Fibroblast of mammary gland (primary cell): Measurements from ENCODE around the gene BTG4.

ENCODE experiments used
- DNase-seq: peaks from one replicate; pipeline ENCODE4 v3.0.0-alpha.2; 2010; ENCODE audit warnings: low read depth
- H3K4me3 ChIP-seq: 2 replicates; pipeline ENCODE4 v1.5.1; 2011; ENCODE audit warnings: low read depth, mild to moderate bottlenecking, low read length, moderate library complexity; ENCODE audit not compliant: control insufficient read depth
- CTCF ChIP-seq: conservative IDR thresholded peaks from 2 replicates; pipeline ENCODE4 v1.5.1; 2011; ENCODE audit warnings: low read depth, low read length, inconsistent platforms; ENCODE audit not compliant: control insufficient read depth, insufficient read depth

Gene BTG4

GRCh38 chr11:111528557-111528956 is 16.4 kb upstream of the BTG4 start:
- H3K4me3 ChIP-seq = no peak overlapping the region
- DNase-seq = no peak
- TF ChIP-seq CTCF = peak; percentile 5

DNA sequence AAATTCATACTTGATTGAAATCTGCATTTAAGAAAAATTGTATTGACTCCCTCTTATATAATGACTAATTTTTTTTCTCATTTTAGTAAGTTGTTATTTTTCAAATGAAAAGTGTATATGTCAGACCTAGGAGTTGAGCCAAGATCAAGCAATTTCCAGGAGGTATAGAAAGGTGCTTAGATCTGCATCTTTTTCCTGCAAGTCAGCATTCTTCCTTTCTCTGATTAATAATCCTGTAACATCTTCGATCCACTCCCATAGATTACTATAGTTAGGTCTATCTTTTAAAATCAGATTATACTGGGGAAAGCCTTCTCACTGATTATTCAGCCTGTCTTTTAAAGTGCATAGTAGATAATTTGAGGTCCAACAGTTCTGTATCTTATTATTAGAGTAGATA is 15.1 kb upstream of the BTG4 start:
- DNase-seq = no peak
- no peak overlapping the region for H3K4me3 ChIP-seq
- TF ChIP-seq CTCF = no peak

DNA sequence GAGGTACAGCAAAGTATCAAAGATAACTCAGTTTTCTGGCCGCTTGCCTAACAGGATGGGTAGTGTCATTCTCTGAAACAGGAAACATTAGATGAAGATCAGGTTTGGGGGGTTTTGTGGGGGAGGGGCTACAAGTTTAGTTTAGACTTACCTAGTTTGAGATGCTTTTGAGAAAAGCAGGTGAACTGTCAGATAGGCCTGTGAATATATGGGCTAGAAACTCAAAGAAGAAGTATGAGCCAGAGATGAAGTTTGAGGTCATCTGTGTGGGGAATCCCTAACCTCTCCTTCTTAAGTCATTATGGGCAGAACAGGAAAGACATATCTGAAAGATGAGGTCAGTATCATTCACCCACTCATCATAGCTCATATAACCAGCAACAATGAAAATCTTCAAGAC is 14.3 kb upstream of the BTG4 start:
- TF ChIP-seq CTCF = no peak
- DNase-seq = peak; percentile 72
- no peak overlapping the region for H3K4me3 ChIP-seq

GRCh38 chr11:111525456-111525855 is 13.3 kb upstream of the BTG4 start:
- no peak for DNase-seq
- H3K4me3 ChIP-seq = no peak overlapping the region
- TF ChIP-seq CTCF = no peak

- no peak for TF ChIP-seq CTCF
- no peak for DNase-seq
- H3K4me3 ChIP-seq = no peak overlapping the region
These were observed 11.9 kb upstream of the BTG4 start for GRCh38 chr11:111524056-111524455.

- DNase-seq = no peak
- TF ChIP-seq CTCF = no peak
These were observed 11.2 kb upstream of the BTG4 start for GRCh38 chr11:111523343-111523742.

GRCh38 chr11:111522426-111522825 is 10.2 kb upstream of the BTG4 start:
- DNase-seq = no peak
- H3K4me3 ChIP-seq = no peak overlapping the region
- no peak for TF ChIP-seq CTCF

More at GRCh38 chr11:111523343-111523742, 11.2 kb upstream of the BTG4 start:
- no peak overlapping the region for H3K4me3 ChIP-seq
